ENCODE measurements around the gene LZTS2.
"Not testable (repeated sequence)": the region's sequence is repeated elsewhere in the genome, so short reads cannot be mapped to it uniquely, and the experiment has no call there.

Gene LZTS2, protein sequence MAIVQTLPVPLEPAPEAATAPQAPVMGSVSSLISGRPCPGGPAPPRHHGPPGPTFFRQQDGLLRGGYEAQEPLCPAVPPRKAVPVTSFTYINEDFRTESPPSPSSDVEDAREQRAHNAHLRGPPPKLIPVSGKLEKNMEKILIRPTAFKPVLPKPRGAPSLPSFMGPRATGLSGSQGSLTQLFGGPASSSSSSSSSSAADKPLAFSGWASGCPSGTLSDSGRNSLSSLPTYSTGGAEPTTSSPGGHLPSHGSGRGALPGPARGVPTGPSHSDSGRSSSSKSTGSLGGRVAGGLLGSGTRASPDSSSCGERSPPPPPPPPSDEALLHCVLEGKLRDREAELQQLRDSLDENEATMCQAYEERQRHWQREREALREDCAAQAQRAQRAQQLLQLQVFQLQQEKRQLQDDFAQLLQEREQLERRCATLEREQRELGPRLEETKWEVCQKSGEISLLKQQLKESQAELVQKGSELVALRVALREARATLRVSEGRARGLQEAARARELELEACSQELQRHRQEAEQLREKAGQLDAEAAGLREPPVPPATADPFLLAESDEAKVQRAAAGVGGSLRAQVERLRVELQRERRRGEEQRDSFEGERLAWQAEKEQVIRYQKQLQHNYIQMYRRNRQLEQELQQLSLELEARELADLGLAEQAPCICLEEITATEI

DNA sequence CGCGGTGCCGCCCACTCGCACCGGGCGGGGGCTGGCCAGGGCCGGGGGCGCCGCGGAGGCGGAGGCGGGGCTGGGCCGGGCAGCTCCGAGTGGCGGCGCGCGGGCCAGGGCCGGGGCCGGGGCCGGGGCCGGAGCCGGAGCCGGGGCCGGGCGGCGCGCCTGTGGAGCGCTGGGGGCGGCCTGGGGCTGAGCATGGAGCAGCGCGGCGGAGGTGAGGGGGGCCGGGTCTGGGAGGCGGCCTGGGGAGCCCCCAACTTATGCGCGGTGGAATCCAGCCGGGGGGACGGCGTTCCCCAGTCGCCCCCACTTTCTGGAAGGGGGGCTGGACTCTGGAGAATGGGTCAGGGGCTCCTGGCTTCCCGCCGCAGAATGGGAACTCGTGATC is at the start of gene LZTS2:
Gene LZTS2 (plus strand): TSS at position 67 of the 385 bp plus-strand sequence. CDS start 2,731 bp downstream, outside the sequence.
- DNase-seq, result peak; percentile 48

DNA sequence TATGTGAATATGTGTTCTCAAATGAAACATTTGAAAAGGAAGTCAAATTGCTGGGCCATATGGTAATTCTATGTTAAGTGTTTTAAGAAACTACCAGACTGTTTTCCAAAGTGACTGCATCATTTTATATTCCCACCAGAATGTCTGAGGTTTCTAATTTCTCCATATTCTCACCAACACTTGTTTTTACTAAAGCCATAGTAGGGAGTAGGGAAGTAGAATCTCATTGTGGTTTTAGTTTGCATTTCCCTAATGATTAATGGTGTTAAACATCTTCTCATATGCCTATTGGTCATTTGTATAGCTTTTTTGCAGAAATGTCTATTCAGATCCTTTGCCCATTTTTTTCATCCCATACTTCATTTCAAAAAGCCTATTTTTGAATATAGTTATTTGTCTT is 39.4 kb upstream of the LZTS2 start:
- no peak for DNase-seq

DNA sequence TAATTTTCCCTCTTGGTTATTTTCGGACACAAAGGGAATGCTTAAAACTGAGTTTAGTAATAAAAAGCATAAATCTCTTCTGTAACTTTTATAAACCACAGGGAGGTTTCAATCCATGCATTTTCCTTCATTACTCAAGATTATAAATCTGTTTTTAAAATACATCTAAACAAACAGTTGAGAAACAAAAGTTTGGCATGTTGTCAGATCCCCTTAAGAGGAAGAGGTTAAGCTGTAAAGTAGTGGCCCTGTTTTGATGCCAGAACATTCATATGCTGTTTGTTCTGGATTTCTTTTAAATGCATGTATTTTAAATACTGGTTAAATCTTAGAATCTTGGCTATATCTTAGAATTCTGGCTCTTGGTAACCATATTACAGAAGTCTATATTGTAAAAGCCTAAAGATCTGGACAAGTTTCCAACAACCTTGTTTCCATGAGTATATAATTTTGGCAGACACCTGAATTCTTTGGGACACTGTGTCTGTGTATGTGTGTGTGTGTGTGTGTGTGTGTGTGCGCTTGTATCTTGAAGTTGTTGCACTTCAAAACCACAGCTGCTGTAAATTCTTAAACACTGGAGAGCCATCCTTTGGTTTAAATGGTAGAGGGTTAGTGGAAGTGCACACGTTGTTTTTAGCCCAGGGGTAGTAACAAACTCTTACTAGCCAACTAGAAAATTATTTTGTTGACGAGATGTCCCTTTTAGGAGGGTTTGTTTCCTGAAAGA is 37.1 kb upstream of the LZTS2 start:
- DNase-seq, result no peak

DNA sequence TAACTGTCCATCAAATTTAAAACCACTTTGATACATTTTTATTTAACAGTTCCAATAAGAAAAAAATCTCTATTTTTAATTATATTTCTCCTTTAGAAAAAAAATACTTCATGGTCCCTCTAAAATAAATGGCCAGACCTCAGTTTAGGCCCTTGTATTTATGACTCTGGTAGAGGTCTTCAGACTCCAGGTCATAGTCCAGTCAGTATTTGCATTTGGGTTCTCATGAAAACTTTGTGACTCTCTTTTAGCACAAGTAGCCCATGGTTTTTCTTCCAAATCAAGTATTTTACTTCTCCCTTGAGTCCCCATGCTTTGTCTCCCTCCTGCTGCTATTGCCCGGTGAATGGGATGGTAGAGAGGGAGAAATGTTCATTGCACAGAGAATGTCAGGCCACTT is 35.8 kb upstream of the LZTS2 start:
- no peak for DNase-seq

DNA sequence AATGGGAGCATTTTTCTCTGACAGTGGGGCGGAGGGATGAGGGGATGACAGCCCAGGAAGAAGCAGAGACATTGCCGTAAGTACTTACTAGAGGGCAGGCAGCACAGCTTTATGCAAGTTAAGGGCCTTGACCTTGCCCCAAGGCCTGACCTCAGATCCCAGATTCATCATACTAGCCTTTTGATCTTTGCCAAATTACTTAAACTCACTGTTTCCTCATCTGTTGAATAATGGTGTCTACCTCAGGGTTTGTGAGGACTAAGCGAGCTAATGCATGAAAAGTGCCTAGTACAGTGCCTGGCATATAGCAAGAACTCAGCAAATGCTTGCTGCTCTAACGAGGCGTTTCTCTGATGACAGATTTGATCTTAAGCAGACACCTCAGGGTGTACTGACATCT is 33.8 kb upstream of the LZTS2 start:
- DNase-seq, result no peak

DNA sequence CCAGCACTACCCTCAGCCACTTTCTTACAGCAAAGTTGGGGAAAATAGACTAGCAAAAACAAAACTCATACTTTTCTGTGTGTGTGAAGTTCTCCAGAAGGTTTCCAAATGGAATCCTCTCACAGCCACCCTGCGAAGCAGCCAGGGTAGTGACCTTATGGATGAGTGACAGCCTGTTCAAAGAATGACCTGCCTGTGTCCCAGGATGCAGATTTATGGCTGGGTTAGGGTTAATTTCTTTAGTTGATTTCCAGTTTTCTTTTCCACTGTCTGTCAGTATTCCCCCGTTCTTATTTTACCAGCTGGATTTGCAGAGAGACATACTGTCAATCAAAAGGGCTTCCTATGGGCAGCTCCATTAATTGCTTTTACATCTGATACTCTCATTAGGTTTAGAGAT is 32.7 kb upstream of the LZTS2 start:
- DNase-seq, result no peak

DNA sequence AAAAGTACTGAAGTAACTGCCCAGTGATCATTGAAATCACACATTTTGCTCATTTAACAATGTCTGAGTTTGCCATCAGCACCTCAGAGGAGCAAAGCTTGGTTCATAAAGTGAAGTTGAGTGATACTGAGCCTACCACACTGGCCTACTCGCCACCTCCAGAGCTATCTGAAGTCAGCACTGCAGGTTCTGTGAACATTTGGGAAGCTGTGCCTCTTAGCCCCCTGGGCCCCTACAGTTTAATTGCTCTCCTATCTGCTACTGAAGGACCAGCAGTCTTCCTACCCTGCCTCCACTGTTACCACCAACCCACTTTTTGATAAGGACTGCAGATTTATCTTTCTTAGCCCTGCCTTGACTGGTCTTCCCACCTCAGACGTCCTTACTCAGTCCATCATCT is 32.3 kb upstream of the LZTS2 start:
- DNase-seq, result no peak

DNA sequence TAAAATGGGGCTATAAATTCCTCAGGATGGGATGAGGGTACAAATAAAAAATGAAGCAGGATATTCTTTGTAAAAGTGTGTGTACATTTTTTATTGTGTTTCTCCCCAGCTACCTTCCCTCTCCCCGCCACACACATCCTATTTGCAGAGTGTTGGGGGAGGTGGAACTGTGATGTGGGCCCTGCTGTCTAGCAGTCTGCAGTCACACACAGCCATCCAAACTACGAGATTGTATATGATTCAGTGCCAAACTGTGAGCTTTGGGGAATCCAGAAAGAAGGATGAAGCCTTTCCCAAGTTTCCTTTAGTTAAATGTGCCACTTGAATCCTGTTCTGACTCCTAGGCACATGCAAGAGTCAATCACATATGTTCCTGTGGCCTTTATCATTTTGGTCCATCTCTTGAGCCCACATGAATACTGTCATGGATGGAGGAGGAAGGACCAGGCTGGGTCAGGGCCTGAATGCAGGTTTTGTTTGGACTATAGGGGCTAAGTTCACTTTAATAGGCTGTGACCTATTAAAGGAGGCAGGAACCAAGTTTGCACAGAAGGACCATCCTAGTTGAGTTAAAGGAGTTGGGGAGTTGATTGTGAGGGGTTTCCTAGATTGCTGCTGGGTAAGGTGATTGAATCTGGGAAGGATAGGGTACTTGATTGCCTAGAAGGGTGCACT is 31.4 kb upstream of the LZTS2 start:
- DNase-seq, result no peak

DNA sequence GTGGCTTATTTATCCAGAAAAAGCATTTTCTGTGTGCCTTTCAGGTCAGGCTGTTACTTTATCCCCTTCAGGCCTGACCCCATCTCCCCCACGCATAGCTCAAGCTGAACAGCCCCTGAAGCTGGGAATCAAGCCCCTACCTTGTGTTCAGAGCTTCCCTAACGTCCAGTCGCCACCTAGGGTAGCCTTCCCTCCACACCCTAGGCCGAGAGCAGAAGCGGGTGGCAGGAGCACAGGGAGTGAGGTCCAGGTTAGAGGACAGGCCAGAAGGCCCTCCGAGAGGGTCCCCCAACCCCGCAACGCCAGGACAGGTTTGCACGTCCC is 30.8 kb upstream of the LZTS2 start:
- DNase-seq, result no peak

DNA sequence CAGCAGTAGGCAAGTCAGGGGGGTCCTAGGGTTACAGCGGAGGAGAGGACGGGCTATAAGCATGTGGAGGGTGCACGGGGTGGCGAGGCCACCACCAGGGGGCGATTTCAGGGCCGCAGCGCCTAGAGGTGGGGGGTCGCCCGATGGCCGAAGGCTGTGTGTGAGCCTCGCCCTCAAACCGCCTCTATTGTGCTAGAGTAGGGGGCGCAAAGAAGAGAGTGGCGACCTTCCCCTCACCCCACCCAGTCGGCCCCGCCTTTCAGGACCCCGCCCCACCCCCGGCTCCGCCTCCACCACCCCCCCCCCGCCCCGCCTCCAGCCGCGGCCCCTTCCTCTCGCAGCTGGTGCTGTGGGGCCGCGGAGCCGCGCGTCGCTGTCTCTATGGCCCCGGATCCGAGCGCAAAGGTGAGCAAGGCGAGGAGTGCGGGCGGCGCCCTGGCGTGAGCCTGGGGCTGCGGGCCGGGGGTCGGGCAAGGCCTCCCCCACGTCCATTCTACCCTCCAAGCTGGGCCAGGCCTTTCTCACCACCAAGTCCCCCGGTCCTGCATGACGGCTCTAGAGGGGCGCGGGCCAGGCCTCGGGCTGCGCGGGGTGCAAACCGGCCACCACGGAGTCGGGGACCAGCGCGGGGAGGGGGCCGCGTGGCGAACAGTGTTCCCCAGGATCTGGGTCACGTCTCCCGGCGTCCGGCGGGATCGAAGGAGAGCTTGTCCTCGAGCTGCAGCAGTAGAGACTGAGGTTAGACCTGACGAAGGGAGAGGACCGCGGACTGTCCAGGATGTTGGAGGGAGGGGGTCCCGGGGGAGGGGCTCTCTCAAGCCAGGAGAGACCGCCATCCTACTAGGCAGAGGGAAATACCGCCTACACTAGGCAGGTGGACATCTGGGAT is 30.2 kb upstream of the LZTS2 start, which contains the start of gene SEMA4G:
Gene SEMA4G (plus strand): TSS at position 318 of the 889 bp plus-strand sequence. CDS start 3,409 bp downstream, outside the sequence.
- DNase-seq, result peak; percentile 53

DNA sequence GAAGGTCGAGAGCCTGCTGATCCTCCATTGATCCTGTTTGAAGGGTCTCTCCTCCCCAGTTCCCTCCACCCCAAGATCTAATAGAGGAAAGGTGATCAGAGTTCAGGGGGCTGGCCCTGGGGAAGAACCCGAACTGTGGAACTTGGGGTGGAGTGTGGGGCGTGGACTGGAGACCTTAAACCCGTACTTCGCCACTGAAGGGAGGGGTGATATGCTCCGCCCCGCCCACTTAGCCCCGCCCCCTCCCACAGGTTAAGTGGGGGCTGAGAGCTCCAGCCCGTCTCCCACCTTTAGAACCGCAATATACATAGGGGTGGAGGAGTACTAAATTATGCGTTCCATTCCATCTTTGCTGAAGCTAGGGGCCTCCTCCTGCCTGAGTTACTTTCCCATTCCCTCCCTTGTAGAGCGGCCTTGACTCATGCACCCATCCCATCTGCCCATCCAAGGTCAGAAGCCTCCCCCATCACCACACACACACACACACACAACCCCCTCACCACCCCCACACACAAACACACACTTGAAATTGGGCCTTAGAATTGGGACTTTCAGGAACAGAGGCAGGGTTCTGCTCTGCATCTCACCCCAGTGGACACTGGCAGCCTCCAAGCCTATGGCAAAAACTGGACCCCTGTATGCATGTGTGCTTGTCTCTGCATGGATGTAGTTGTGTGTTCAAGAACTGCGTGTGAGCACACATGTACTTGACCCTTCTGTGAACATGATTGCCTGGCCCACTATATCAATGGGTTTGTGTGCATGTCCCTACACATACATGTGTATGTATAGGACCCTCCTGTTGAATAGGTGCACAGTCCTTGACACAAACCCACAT is 29.3 kb upstream of the LZTS2 start:
- DNase-seq, result peak; percentile 27

DNA sequence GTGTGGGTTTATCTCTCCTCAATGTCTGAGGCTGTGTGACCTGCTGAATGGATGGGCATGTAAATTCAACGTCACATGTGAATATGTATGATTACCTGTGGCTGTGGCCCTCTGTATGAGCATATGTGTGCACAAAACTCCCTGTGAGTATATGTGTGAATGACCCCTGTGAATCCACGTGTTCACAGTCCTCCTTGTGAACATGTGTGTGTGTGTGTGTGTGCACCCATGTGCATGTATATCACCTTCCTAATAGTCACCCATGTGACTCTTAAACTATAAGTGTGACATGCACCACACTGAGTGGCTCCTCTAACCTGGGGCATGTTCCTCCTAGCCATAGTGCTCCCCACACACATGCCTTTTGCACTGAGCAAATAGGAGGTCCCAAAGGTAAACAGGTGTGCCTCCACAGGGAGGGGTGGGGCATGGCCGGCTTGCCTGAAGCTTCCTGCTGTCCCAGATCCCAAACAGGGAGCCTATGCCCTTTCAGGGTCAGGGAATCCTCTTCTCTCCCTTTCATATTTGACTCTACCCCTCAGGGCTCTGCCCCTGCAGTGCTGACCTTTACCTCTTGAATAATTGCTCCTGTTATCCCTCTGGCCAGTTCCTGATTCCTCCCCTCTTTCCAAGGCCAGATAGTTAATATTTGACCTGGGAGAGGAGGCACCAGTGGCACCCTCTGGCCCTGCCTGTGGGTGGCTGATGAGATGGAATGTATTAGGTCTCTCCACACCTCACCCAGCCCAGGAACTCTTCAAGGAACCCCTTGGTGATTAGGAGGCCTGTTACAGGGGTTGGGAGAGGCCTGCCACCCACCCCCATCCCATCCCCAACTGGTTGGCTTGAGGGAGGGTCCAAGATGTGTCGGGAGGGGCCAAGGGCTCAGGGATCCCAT is 28.4 kb upstream of the LZTS2 start:
- DNase-seq, result no peak

DNA sequence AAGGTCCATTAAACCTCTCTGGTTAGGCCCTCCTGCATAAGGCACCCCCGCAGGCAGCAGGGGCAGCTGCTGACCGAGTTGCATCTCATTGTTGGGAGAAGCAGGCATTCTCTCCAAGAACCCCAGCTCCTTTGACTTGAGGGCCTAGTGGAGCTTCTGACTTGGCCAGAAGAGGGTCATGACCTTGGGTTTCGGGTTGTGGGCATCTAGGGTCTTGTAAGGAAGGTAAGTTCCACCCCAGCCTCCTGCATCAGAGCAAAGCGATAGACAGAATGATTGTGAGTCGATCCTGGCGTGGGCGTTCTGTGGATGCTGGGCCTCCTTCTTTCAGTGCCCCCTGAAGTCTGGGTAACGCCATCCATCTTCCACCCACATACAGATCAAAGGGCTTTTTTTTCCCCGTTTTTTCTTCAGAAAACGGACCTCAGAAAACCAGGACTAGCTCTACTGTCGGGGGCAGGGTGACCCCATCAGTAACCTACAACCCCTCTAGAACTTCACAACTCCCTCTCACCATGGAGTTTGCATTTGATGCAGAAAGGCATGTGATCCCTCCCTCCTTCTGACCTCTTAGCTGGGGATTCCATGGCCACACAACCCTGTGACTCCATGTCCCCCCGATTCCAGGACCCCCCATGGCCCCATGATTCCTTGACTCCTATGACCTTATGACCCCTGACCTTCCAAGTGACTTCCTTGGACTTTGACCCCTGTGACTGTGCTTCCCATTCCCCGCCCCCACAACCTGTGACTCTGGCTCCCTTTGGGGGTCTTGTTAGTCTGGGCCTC is 27.3 kb upstream of the LZTS2 start:
- DNase-seq, result no peak

DNA sequence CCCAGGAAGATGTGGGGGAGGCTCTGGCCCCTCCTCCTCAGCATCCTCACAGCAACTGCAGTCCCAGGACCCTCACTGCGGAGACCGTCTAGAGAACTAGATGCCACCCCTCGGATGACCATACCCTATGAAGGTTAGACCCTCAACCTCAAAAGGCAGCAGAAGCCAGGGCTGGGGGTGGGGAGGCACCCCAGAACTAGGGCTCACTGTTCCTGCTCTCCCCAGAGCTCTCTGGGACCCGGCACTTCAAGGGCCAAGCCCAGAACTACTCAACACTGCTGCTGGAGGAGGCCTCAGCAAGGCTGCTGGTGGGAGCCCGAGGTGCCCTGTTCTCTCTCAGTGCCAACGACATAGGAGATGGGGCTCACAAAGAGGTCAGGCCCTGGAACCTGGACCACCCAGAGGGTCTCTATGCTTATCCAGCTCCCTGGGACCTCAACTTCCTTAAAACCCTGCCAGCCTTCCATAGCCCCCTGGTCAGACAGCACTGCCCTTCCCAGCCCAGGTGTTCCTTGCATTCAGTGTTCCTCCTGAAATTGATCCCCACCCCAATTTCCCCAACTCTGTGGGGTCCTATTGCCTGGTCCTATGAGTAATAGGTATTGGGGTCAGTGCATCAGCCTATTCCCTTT is 26.6 kb upstream of the LZTS2 start:
- no peak for DNase-seq

DNA sequence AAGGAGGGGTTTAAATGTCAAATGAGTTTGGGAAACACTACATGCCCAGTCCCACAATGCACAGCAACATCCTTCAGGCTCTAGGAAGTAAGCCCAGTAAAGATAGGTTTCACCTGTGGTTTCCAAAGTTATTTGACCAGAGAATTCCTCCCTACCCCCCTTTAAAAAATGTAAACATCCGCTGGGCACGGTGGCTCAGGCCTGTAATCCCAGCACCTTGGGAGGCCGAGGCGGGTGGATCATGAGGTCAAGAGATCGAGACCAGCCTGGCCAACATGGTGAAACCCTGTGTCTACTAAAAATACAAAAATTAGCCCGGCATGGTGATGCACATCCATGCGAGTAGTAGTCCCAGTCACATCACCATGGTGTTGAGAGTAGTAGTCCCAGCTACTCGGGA is 24.2 kb upstream of the LZTS2 start:
- DNase-seq, result not testable (repeated sequence)

DNA sequence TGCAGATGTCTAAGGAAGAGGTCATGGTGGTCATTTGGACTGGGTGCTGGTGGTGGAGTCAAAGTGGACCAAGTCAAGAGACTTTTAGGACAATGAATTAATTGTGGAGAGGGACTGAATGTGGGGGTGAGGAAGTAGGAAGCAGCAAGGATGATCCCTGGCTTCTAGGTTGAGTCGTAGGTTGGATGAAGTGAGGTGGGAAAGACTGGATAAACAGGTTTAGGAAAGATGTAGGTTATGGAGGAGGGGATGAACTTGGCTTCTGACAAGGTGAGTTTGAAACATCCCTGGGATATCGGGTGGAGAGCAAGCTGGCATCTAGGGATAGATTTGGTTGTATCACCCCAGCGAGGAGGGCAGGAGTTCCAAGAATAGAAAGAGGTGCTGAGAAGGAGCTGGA is 22.7 kb upstream of the LZTS2 start:
- DNase-seq, result no peak

DNA sequence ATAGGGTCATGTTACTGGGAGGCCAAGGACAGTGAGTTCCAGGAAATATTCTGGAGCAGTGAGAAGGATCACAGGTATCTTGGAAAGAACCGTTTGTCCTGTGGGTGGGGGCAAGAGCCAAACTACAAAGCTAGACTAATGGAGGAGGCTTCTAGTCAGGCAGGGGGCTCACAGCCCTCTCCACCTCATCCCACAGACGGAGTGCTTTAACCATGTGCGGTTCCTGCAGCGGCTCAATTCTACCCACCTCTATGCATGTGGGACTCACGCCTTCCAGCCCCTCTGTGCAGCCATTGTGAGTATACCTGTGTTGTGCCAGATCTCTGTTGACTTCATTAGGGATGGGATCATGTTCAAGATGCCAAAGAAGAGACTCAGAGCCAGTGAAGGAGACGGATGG is 22.2 kb upstream of the LZTS2 start:
- DNase-seq, result no peak

DNA sequence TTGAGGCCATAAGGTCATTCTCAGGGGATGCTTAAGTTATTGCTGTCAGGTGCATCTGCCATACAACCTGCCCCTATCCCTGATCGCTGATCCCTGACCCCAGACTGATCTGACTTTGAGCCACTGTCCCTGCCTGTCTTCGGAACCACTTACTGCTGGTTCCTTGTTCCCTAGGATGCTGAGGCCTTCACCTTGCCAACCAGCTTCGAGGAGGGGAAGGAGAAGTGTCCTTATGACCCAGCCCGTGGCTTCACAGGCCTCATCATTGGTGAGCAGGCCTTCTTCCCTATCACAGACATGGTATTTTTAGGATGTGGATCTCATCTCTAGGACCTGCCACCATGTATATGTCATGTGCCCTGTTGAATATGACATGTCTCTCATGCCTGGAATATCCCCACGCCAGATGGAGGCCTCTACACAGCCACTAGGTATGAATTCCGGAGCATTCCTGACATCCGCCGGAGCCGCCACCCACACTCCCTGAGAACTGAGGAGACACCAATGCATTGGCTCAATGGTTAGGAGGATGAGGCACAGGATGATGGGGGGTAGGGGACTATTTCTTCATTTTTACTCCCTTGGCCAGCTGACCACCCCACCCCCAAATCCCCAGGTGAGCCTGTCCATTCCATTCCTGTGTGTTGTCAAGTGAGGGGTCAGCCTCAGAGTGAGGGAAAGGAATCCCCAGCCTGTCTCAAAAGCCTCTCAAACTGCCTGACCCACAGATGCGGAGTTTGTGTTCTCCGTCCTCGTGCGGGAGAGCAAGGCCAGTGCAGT is 21.3 kb upstream of the LZTS2 start:
- DNase-seq, result no peak

Data from NCI-H345 (cell line).